ENCODE data around the gene DIAPH3.
A peak's percentile ranks its signal among the peaks of the same experiment; 100 is the strongest.

The DIAPH3 gene

GRCh38 chr13:59957438-59957837 is 206.3 kb downstream of the DIAPH3 start:
- DNase-seq (ENCODE audit: low spot score) = no peak

GRCh38 chr13:59954601-59955000 is 209.1 kb downstream of the DIAPH3 start:
- no peak for DNase-seq (ENCODE audit: low spot score)

- no peak for DNase-seq (ENCODE audit: low spot score)
Measured at GRCh38 chr13:59951011-59951410, 212.7 kb downstream of the DIAPH3 start.

- no peak for DNase-seq (ENCODE audit: low spot score)
Measured at GRCh38 chr13:59950266-59950665, 213.5 kb downstream of the DIAPH3 start.

- no peak for DNase-seq (ENCODE audit: low spot score)
Measured at GRCh38 chr13:59948686-59949085, 215.0 kb downstream of the DIAPH3 start.

- DNase-seq (ENCODE audit: low spot score) = no peak
Measured at GRCh38 chr13:59946944-59947343, 216.8 kb downstream of the DIAPH3 start.

- DNase-seq (ENCODE audit: low spot score) = no peak
Measured at GRCh38 chr13:59931621-59932020, 232.1 kb downstream of the DIAPH3 start.

GRCh38 chr13:59924256-59924655 is 239.5 kb downstream of the DIAPH3 start:
- DNase-seq (ENCODE audit: low spot score) = no peak

- DNase-seq (ENCODE audit: low spot score) = no peak
Measured at GRCh38 chr13:59915252-59915651, 248.5 kb downstream of the DIAPH3 start.

GRCh38 chr13:59914556-59914955 is 249.2 kb downstream of the DIAPH3 start:
- no peak for DNase-seq (ENCODE audit: low spot score)

- peak; percentile 6 for DNase-seq (ENCODE audit: low spot score)
Measured at GRCh38 chr13:59906413-59907049, 257.2 kb downstream of the DIAPH3 start.

- DNase-seq (ENCODE audit: low spot score) = no peak
Measured at GRCh38 chr13:59901191-59901590, 262.5 kb downstream of the DIAPH3 start.

- no peak for DNase-seq (ENCODE audit: low spot score)
Measured at GRCh38 chr13:59898066-59898465, 265.7 kb downstream of the DIAPH3 start.

GRCh38 chr13:59893266-59893665 is 270.5 kb downstream of the DIAPH3 start:
- DNase-seq (ENCODE audit: low spot score) = no peak

- DNase-seq (ENCODE audit: low spot score) = no peak
Measured at GRCh38 chr13:59891053-59891452, 272.7 kb downstream of the DIAPH3 start.

GRCh38 chr13:59890054-59890453 is 273.7 kb downstream of the DIAPH3 start:
- DNase-seq (ENCODE audit: low spot score) = no peak

- DNase-seq (ENCODE audit: low spot score) = no peak
Measured at GRCh38 chr13:59888408-59888807, 275.3 kb downstream of the DIAPH3 start.

GRCh38 chr13:59885076-59885475 is 278.7 kb downstream of the DIAPH3 start:
- no peak for DNase-seq (ENCODE audit: low spot score)

- DNase-seq (ENCODE audit: low spot score) = no peak
Measured at GRCh38 chr13:59883885-59884284, 279.8 kb downstream of the DIAPH3 start.

GRCh38 chr13:59880468-59880867 is 283.3 kb downstream of the DIAPH3 start:
- DNase-seq (ENCODE audit: low spot score) = no peak

GRCh38 chr13:59879281-59879680 is 284.4 kb downstream of the DIAPH3 start:
- DNase-seq (ENCODE audit: low spot score) = no peak

- DNase-seq (ENCODE audit: low spot score) = no peak
Measured at GRCh38 chr13:59877933-59878332, 285.8 kb downstream of the DIAPH3 start.

GRCh38 chr13:59874973-59875372 is 288.8 kb downstream of the DIAPH3 start:
- no peak for DNase-seq (ENCODE audit: low spot score)

GRCh38 chr13:59873856-59874255 is 289.9 kb downstream of the DIAPH3 start:
- DNase-seq (ENCODE audit: low spot score) = no peak

GRCh38 chr13:59873309-59873708 is 290.4 kb downstream of the DIAPH3 start:
- no peak for DNase-seq (ENCODE audit: low spot score)
